ENCODE data around the gene ZBTB6. TPM values are rescaled to one million over a fixed set of nuclear protein-coding genes. Genes with fewer than 3 reads are reported as not detected.

The ZBTB6 gene
- total RNA-seq, 3 donors from 2014 or later (not counting 1 experiment from before 2014, with no cell fraction given) = 4.7 to 6.6 (median 5.8) TPM

DNA sequence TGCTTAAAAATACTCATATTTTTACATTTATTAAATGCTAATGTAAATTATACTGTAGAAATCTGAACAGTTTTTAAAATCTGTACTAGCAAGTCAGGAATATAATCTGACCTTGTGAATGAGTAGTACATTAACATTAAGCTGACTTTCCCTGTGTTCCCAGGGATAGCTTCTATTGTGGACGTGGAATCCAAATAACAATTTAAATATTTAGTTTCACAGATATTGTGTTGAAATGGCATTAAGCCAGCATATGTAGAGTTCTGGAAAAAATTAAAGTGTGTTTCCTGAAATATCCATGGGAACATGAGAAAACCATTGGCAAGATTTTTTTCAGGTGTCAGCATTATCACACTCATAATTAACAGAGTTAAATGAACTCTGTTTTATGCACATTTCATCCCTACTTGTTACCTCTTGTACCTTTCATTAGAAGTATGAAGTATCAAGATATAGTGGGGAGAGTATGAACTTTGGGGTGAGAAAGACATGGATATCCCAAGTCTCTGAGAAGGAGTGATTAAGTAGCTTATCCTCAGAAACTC lies 33.4 kb upstream of the ZBTB6 start:
- Mint-ChIP-seq H3K36me3 (no peaks in the 10 kb centered on the region), H3K27ac (no peak overlapping the region), H3K4me1 (peaks cover 34 to 42% of the 10 kb centered on the region in 2 donors), H3K4me3 (no peak overlapping the region), H3K27me3 (ENCODE audit: low read depth in 2 of 2) (no peaks in the 10 kb centered on the region), H3K9me3 (no peaks in the 10 kb centered on the region)
- WGBS (ENCODE audit: insufficient coverage) = no CpG with 5 or more reads among the region's 1 CpG
- H3K27ac ChIP-seq (ENCODE audit: low read length) = no peak overlapping the region
- no peak overlapping the region for H3K4me3 ChIP-seq (ENCODE audit: low read length)
- H3K9me3 ChIP-seq (ENCODE audit: control insufficient read depth, insufficient read depth, low read length) = no peaks in the 10 kb centered on the region
- peaks cover 6% of the 10 kb centered on the region for H3K4me1 ChIP-seq (ENCODE audit: control insufficient read depth, insufficient read depth, low read length)
- no peak for TF ChIP-seq CTCF (IDR thresholded peaks at IDR 0.05)
- H3K27me3 ChIP-seq (ENCODE audit: control insufficient read depth, insufficient read depth, low read length) = no peaks in the 10 kb centered on the region
- ATAC-seq (no peak), DNase-seq (no peak)
- intact Hi-C loops (cut with micrococcal nuclease) = no loop called here
- no peaks in the 10 kb centered on the region for H3K36me3 ChIP-seq (ENCODE audit: control insufficient read depth, insufficient read depth, low read length)

DNA sequence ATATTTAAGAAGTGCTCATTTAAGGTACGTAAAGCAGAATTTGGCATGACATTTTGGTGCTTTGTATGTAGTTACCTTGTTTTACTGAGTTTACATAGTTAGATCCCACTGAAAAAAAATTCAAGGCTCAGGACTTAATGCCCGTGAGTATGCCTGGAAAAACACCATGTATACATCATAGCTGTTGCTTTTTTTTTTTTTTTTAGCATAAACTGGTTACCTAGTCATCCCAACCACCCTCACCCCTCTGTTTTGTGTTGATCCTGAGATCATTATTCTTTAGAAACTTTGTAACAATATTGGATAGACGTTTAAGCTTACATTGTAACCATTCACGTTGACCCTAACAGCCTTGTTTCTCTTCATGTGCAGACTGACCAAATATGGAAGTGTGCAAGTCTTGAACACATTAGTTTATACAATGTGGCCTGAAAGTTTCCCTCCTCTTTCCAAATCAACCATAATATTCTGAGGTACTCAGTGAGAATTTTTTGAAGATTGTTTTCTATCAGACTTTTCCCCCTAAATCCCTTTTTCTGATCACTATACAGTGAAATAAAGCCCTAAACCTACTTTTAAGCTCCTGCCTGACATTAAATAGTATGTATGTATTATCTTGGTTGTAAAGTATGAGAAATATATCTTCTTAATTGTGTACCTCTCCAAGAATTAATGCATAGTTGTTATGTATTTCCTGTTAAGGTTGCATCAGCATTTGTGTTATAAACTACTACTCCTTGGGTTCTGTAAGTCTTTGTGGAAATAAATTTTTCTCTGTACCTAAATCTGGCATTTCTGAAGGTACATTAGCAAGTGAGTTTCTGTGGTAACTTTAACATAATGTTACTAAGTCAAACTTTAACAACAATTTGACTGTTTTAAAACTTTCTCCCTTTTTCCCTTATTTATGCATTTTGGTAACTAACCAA lies 32.1 kb upstream of the ZBTB6 start:
- peaks cover 14% of the 10 kb centered on the region for H3K4me1 ChIP-seq (ENCODE audit: control insufficient read depth, insufficient read depth, low read length)
- H3K4me3 Mint-ChIP-seq = no peak overlapping the region
- WGBS (ENCODE audit: insufficient coverage) = 100% methylated on average over 3 of the region's 4 CpGs
- H3K36me3 Mint-ChIP-seq = no peaks in the 10 kb centered on the region
- no peak overlapping the region for H3K27ac Mint-ChIP-seq
- no peak overlapping the region for H3K27ac ChIP-seq (ENCODE audit: low read length)
- H3K9me3 ChIP-seq (ENCODE audit: control insufficient read depth, insufficient read depth, low read length) = no peaks in the 10 kb centered on the region
- peaks cover 32 to 41% of the 10 kb centered on the region in 2 donors for H3K4me1 Mint-ChIP-seq
- H3K4me3 ChIP-seq (ENCODE audit: low read length) = no peak overlapping the region
- TF ChIP-seq CTCF (IDR thresholded peaks at IDR 0.05) = no peak
- H3K27me3 ChIP-seq (ENCODE audit: control insufficient read depth, insufficient read depth, low read length) = no peaks in the 10 kb centered on the region
- ATAC-seq (no peak), DNase-seq (no peak)
- intact Hi-C loops (cut with micrococcal nuclease) = no loop called here
- no peaks in the 10 kb centered on the region for H3K36me3 ChIP-seq (ENCODE audit: control insufficient read depth, insufficient read depth, low read length)
- H3K9me3 Mint-ChIP-seq = no peaks in the 10 kb centered on the region
- H3K27me3 Mint-ChIP-seq (ENCODE audit: low read depth in 2 of 2) = no peaks in the 10 kb centered on the region

DNA sequence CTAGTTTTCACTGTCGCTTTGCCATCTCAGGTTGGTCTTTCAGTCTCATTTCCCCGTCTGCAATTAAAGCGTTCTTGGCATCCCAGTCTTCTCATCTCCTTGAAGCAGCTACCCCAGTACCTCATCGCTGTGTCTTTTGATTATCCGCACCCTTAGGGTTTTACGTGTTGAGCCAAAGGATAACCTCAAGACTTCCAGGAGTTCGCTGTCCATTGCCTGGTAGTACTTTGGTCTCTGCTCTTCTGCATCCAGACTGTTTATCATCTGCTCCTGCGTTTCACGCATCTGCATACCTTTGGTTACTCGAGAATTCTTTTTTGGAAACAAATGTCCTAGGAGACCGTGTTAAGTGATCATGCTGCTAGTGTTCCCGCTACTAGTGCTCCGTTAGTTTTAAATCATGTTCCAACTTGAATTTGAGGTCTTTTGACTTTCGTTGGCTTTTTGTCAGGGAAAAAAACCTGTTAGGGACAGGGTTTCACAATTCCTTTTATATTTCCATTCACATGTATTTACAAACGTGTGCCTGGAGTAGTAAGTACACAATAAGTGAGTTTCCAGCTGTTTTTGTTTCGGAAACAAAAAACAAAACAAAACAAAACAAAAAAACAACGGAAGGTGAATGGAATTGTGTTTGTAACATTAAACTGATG lies 28.6 kb upstream of the ZBTB6 start:
- peak overlapping the region; percentile 82 for H3K4me3 ChIP-seq (ENCODE audit: low read length)
- H3K27me3 Mint-ChIP-seq (ENCODE audit: low read depth in 2 of 2) = no peaks in the 10 kb centered on the region
- ATAC-seq (no peak), DNase-seq (no peak)
- peak overlapping the region; percentile 80 for H3K27ac ChIP-seq (ENCODE audit: low read length)
- no peak for TF ChIP-seq CTCF (IDR thresholded peaks at IDR 0.05)
- no peaks in the 10 kb centered on the region for H3K9me3 Mint-ChIP-seq
- H3K36me3 ChIP-seq (ENCODE audit: control insufficient read depth, insufficient read depth, low read length) = peaks cover 5% of the 10 kb centered on the region
- no peaks in the 10 kb centered on the region for H3K36me3 Mint-ChIP-seq
- no peaks in the 10 kb centered on the region for H3K27me3 ChIP-seq (ENCODE audit: control insufficient read depth, insufficient read depth, low read length)
- peak overlapping the region; percentile 84 to 94 for H3K27ac Mint-ChIP-seq
- intact Hi-C loops (cut with micrococcal nuclease) = no loop called here
- peaks cover 20 to 23% of the 10 kb centered on the region in 2 donors for H3K4me1 Mint-ChIP-seq
- peak overlapping the region; percentile 97 for H3K4me3 Mint-ChIP-seq
- peaks cover 14% of the 10 kb centered on the region for H3K4me1 ChIP-seq (ENCODE audit: control insufficient read depth, insufficient read depth, low read length)
- 20% methylated on average over 15 of the region's 17 CpGs for WGBS (ENCODE audit: insufficient coverage)
- no peaks in the 10 kb centered on the region for H3K9me3 ChIP-seq (ENCODE audit: control insufficient read depth, insufficient read depth, low read length)

Data from natural killer cell (primary cell).